Kidney (tissue), 14 donors: ENCODE measurements around the gene PLAAT1. TPM values are rescaled to one million over a fixed set of nuclear protein-coding genes. Genes with fewer than 3 reads are reported as not detected.

Source experiments
- DNase-seq, 5 donors: peaks; one replicate each; pipeline ENCODE4 v3.0.0-alpha.2; 2013 to 2020
- FAIRE-seq: peaks from 2 replicates; lab custom pipeline; 2012; peaks lifted over from hg19 to GRCh38; lab: Jason Lieb, UNC
- H3K27ac ChIP-seq, 2 donors: one replicate each; pipeline ENCODE4 v1.7.0; 2013; ENCODE audit warnings: low read depth in 2 of 2, low read length in 2 of 2, inconsistent platforms in 1 of 2
- H3K27me3 ChIP-seq: one replicate; pipeline ENCODE4 v1.7.1; 2013; ENCODE audit warnings: low read length, inconsistent platforms; ENCODE audit not compliant: control insufficient read depth, insufficient read depth
- H3K36me3 ChIP-seq, 3 donors: one replicate each; pipeline versions ENCODE4 v1.7.0 to v1.7.1; 2013; ENCODE audit warnings: low read length in 3 of 3, control low read depth in 1 of 3, inconsistent platforms in 1 of 3; ENCODE audit not compliant: insufficient read depth in 3 of 3, control insufficient read depth in 2 of 3
- H3K4me1 ChIP-seq, 3 donors: one replicate each; pipeline versions ENCODE4 v1.7.0 to v1.7.1; 2013; ENCODE audit warnings: low read length in 3 of 3, inconsistent platforms in 1 of 3, low read depth in 1 of 3; ENCODE audit not compliant: control insufficient read depth in 2 of 3, insufficient read depth in 2 of 3
- H3K4me3 ChIP-seq, 3 donors: one replicate each; pipeline versions ENCODE4 v1.7.0 to v1.8.1; 2013; ENCODE audit warnings: low read length in 3 of 3, control low read depth in 1 of 3, inconsistent platforms in 1 of 3
- H3K9ac ChIP-seq, 3 donors: one replicate each; pipeline versions ENCODE4 v1.7.0 to v1.7.1; 2013; ENCODE audit warnings: low read length in 3 of 3, control low read depth in 1 of 3, inconsistent platforms in 1 of 3
- H3K9me3 ChIP-seq, 3 donors: one replicate each; pipeline versions ENCODE4 v1.7.0 to v1.7.1; 2013; ENCODE audit warnings: low read length in 3 of 3, control low read depth in 1 of 3, inconsistent platforms in 1 of 3; ENCODE audit not compliant: control insufficient read depth in 2 of 3, insufficient read depth in 1 of 3
- CTCF ChIP-seq: IDR thresholded peaks from 3 replicates; pipeline ENCODE4 v1.5.1; 2012; ENCODE audit warnings: mild to moderate bottlenecking, moderate library complexity, borderline replicate concordance; ENCODE audit not compliant: insufficient read depth; ENCODE audit errors: extremely low read depth
- intact Hi-C: fragments of 100-400 bp; cut with DNase I; formaldehyde crosslinking; loops from one replicate; pipeline ENCODE4 v1.11.1; 2022
- polyA plus RNA-seq: library from polyadenylated mRNA; stranded (reverse); fragments of 350-450 nt; fragmentation: Illumina TruSeq; extraction: RNeasy Lipid Tissue Mini Kit (QIAGEN cat#74804); gene quantifications from one replicate; pipeline ENCODE4 v1.2.3, GENCODE V29; 2014; ENCODE audit warnings: low read depth, low replicate concordance; ENCODE audit not compliant: insufficient read depth
- total RNA-seq: library from RNA; stranded (reverse); fragmentation: NEBNext Ultra II Directional; extraction: Animal tissue kit (Norgen Biotek cat#: 25700); gene quantifications from one replicate; pipeline ENCODE4 v1.2.1, GENCODE V29; 2021
- donor health status: control.
- donor health status: control.
- donor health status: control.
- donor health status: control.
- donor health status: control.
- donor health status: DM: yes; HTN: yes; CAD: no.
- donor health status: Normal renal cell carcinoma (clear cell type).

The PLAAT1 gene
- total and polyA plus RNA-seq, 2 donors from 2014 or later = 0.39 to 0.72 TPM

- H3K4me1 ChIP-seq = no peaks in the 10 kb centered on the region
- peak overlapping the region; percentile 54 to 76 (median 67) for H3K4me3 ChIP-seq
- DNase-seq = peak in 4 of 5 donors; percentile 39 to 82 (median 70)
- intact Hi-C loops = no loop called here
- H3K27ac ChIP-seq = no peak overlapping the region
- FAIRE-seq = no peak
- H3K9me3 ChIP-seq = no peaks in the 10 kb centered on the region
- peak overlapping the region in 2 of 3 donors; percentile 51 to 53 for H3K9ac ChIP-seq
- H3K36me3 ChIP-seq = no peaks in the 10 kb centered on the region
- no peak for TF ChIP-seq CTCF
- H3K27me3 ChIP-seq = no peaks in the 10 kb centered on the region
These were observed 579 bp upstream of the PLAAT1 start for GRCh38 chr3:193240436-193240849.

- Histone ChIP-seq H3K9ac (no peak overlapping the region), H3K36me3 (no peaks in the 10 kb centered on the region), H3K4me1 (no peaks in the 10 kb centered on the region), H3K9me3 (no peaks in the 10 kb centered on the region), H3K27me3 (no peaks in the 10 kb centered on the region), H3K27ac (no peak overlapping the region), H3K4me3 (peak overlapping the region in 2 of 3 donors; percentile 6 to 44)
- FAIRE-seq = no peak
- peak in 1 of 5 donors; percentile 4 for DNase-seq
- intact Hi-C loops = no loop called here
- no peak for TF ChIP-seq CTCF
These were observed 694 bp downstream of the PLAAT1 start for GRCh38 chr3:193241716-193242115.

- no peaks in the 10 kb centered on the region for H3K27me3 ChIP-seq
- no peak overlapping the region for H3K4me3 ChIP-seq
- no peaks in the 10 kb centered on the region for H3K36me3 ChIP-seq
- H3K4me1 ChIP-seq = no peaks in the 10 kb centered on the region
- TF ChIP-seq CTCF = no peak
- peaks cover 0 to 7% (median 0%) of the 10 kb centered on the region in 3 donors for H3K9me3 ChIP-seq
- FAIRE-seq = no peak
- intact Hi-C loops = no loop called here
- no peak overlapping the region for H3K9ac ChIP-seq
- no peak for DNase-seq
- H3K27ac ChIP-seq = no peak overlapping the region
These were observed 2.5 kb downstream of the PLAAT1 start for GRCh38 chr3:193243571-193243970.
